Measurements from ENCODE around the gene MDH1.

DNA sequence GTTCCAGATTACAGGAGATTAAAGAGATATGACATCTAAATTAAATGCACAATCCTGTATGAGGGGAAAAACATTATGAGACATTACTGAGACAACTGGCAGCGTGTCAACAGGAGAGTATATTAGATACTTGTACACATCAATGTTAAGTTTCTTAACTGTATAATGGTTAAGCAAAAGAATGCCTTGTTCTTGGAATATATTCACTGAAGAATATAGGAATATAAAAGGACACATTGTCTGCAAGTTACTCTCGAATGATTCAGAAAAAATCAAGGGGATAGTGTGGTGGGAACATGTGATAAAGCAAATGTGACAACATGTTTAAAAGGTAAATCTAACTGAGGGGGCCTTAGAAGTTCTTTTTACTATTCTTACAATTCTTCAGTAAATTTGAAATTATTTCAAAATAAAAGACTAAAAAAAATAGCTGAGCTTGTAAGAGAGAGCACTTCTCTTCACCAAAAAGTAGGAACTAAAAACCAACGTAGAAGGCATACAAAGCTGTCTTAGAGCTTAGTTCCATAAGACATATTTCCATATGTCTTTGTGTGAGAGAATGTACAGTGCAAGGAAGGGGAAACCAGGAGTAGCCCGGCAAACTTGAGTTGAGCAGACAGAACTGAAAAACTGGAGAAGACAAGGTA is 8.0 kb upstream of the MDH1 start:
- TF ChIP-seq, protein P1, sequence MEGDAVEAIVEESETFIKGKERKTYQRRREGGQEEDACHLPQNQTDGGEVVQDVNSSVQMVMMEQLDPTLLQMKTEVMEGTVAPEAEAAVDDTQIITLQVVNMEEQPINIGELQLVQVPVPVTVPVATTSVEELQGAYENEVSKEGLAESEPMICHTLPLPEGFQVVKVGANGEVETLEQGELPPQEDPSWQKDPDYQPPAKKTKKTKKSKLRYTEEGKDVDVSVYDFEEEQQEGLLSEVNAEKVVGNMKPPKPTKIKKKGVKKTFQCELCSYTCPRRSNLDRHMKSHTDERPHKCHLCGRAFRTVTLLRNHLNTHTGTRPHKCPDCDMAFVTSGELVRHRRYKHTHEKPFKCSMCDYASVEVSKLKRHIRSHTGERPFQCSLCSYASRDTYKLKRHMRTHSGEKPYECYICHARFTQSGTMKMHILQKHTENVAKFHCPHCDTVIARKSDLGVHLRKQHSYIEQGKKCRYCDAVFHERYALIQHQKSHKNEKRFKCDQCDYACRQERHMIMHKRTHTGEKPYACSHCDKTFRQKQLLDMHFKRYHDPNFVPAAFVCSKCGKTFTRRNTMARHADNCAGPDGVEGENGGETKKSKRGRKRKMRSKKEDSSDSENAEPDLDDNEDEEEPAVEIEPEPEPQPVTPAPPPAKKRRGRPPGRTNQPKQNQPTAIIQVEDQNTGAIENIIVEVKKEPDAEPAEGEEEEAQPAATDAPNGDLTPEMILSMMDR (IDR thresholded peaks at IDR 0.05; ENCODE audit: low read depth, low read length, missing input control), result no peak
- TF ChIP-seq GABPA (IDR thresholded peaks at IDR 0.05 in 1 of 2, conservative IDR thresholded peaks at IDR 0.05 in 1 of 2) (no peak), EGR1 (IDR thresholded peaks at IDR 0.05; ENCODE audit: low read depth in 2 of 2) (no peak), RXRA (IDR thresholded peaks at IDR 0.05) (no peak), TAF1 (conservative IDR thresholded peaks at IDR 0.05) (no peak), FOXA2 (IDR thresholded peaks at IDR 0.05) (no peak), RAD21 (IDR thresholded peaks at IDR 0.05) (no peak), HNF4G (IDR thresholded peaks at IDR 0.05) (no peak), NR2F2 (IDR thresholded peaks at IDR 0.05) (no peak), JUND (IDR thresholded peaks at IDR 0.05) (no peak)
- TF ChIP-seq, protein P2, sequence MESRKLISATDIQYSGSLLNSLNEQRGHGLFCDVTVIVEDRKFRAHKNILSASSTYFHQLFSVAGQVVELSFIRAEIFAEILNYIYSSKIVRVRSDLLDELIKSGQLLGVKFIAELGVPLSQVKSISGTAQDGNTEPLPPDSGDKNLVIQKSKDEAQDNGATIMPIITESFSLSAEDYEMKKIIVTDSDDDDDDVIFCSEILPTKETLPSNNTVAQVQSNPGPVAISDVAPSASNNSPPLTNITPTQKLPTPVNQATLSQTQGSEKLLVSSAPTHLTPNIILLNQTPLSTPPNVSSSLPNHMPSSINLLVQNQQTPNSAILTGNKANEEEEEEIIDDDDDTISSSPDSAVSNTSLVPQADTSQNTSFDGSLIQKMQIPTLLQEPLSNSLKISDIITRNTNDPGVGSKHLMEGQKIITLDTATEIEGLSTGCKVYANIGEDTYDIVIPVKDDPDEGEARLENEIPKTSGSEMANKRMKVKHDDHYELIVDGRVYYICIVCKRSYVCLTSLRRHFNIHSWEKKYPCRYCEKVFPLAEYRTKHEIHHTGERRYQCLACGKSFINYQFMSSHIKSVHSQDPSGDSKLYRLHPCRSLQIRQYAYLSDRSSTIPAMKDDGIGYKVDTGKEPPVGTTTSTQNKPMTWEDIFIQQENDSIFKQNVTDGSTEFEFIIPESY (IDR thresholded peaks at IDR 0.05), result no peak
- TF ChIP-seq, protein P3, sequence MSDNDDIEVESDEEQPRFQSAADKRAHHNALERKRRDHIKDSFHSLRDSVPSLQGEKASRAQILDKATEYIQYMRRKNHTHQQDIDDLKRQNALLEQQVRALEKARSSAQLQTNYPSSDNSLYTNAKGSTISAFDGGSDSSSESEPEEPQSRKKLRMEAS (IDR thresholded peaks at IDR 0.05), result no peak
- TF ChIP-seq, protein P4, sequence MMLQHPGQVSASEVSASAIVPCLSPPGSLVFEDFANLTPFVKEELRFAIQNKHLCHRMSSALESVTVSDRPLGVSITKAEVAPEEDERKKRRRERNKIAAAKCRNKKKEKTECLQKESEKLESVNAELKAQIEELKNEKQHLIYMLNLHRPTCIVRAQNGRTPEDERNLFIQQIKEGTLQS (IDR thresholded peaks at IDR 0.05), result no peak
